HG03432 (cell line): Measurements from ENCODE around the gene ADGRL2.

Source experiments
- ATAC-seq: cut with Tn5 transposase; IDR thresholded peaks from one replicate; pipeline ENCODE4 v1.9.1; 2021; ENCODE audit warnings: mild to moderate bottlenecking, moderate library complexity; ENCODE audit not compliant: unreplicated experiment

ADGRL2 gene

GRCh38 chr1:81805537-81806431 lies 5.0 kb downstream of the ADGRL2 start:
- no peak for ATAC-seq

- ATAC-seq: no peak
Measured at GRCh38 chr1:81806432-81806770, 5.7 kb downstream of the ADGRL2 start.

GRCh38 chr1:81808760-81809159 lies 8.0 kb downstream of the ADGRL2 start:
- ATAC-seq: no peak

DNA sequence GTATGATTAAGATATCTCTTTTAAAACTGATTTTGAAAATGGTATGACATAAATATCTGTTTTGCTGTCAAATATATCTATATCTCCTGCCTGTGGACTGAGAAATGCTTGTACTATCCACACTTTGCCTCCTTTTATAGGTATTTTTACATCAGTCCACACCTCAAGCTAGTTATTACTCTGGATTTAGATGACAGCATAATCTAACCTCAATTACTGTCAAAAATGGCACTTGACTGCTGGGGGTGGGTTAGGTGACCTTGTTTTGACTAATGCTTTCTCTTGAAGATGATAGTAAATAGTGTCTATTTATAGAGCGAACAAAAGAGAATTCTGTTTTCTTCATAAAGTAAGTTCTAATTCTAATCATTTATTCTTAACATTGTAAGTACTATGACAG lies 9.1 kb downstream of the ADGRL2 start:
- ATAC-seq: no peak

DNA sequence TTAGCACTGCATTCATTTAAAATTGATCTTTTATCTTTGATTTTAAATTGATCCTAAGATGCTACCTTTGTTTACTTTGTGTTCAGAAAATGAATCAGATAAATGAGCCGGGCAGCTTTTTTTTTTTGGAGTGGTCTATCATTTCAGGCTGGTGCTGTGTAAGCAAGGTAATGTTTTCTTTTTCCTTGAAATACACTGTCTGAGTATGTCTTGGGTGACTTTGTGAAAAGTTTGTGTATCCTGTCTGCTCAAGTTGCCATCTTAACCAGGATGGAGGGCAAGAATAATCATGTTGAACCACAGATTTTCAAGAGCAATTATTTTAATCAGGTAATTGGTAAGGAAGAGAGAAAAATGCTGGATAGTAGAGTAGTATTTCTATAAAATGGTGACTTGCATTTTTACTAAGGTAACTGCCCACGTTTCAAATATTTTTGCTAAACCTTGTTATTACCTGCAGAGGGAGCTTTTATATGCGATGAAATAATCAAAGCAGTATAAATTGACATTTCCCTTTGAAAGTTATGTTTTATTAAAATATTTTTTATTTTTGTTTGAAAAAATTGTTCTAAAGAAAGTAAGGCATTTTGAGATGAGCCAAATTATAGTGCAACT lies 11.1 kb downstream of the ADGRL2 start:
- no peak for ATAC-seq

GRCh38 chr1:81812712-81813111 lies 12.0 kb downstream of the ADGRL2 start:
- ATAC-seq: no peak

GRCh38 chr1:81813691-81814090 lies 13.0 kb downstream of the ADGRL2 start:
- ATAC-seq: no peak

GRCh38 chr1:81819613-81820012 lies 18.9 kb downstream of the ADGRL2 start:
- ATAC-seq: no peak

- ATAC-seq: no peak
Measured at GRCh38 chr1:81820765-81821164, 20.0 kb downstream of the ADGRL2 start.

GRCh38 chr1:81823082-81823481 lies 22.3 kb downstream of the ADGRL2 start:
- no peak for ATAC-seq

DNA sequence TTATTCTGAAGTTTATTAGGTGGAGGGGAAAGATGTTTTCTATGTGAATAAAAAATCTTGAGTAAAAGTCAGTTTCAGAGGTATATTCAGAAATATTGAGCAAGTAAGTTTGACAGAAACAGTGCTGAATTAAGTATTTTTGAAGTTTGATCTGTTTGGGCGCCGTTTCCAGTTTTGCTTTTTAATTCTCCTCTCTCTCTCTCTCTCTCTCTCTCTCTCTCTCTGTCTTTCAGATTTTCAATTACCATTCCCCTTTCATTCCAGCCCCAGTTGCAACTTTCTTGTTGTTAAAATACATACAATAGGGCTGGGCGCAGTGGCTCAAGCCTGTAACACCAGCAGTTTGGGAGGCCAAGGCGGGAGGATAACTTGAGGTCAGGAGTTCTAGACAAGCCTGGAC lies 24.0 kb downstream of the ADGRL2 start:
- no peak for ATAC-seq

- ATAC-seq: no peak
Measured at GRCh38 chr1:81827942-81828341, 27.2 kb downstream of the ADGRL2 start.

DNA sequence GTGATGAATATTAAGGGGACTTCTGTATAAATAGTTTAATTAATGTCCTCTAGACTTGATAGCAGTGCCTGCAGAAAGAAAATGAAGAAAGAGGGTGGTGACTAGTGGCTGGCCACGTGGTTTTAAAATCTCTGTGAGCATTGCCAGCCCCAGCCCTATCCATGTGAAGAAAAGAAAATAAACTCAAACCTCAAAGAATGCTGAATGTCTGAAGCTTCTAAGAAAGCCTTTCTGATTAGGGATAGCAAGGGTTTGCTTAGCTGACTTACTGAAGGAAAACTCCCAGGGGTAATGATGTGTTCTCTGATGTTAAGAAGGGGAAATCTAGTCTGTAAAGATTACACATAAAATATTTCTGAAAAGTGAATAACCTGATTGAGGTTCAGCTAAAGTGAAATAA lies 31.8 kb downstream of the ADGRL2 start:
- ATAC-seq: no peak

- no peak for ATAC-seq
Measured at GRCh38 chr1:81833722-81834121, 33.0 kb downstream of the ADGRL2 start.

GRCh38 chr1:81834268-81834667 lies 33.5 kb downstream of the ADGRL2 start:
- ATAC-seq: no peak

- ATAC-seq: no peak
Measured at GRCh38 chr1:81834921-81835698, 34.4 kb downstream of the ADGRL2 start.

DNA sequence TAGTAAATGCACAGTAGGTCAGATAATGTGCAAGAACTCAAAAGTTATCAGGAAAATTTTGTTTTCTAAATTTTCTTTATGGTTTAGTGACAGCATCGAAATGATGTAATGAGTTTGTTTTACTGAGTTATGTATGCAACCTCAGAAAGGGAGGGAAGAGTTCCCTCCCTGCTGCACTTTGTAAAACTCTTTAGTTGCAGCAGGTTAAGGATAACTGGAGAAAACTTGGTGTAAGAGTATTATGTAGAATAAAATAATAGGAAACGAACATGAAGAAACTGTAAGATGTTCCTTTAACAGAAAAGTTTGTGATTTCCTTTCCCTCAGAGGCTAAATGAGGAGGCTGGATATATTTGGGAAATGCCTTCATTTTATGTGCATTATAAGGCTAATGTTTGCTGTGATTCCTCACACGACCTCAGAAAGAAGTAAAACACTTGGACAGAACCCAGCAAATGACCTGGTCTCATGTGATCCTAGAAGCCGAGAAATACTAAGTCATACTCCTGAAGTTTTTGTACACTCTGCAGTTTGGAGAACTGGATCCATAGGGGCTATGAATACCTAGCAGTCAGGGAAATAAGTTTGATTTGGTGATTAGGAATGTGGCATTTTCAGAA lies 35.4 kb downstream of the ADGRL2 start:
- no peak for ATAC-seq

- ATAC-seq: no peak
Measured at GRCh38 chr1:81838600-81839218, 38.0 kb downstream of the ADGRL2 start.

GRCh38 chr1:81840805-81841204 lies 40.1 kb downstream of the ADGRL2 start:
- no peak for ATAC-seq

DNA sequence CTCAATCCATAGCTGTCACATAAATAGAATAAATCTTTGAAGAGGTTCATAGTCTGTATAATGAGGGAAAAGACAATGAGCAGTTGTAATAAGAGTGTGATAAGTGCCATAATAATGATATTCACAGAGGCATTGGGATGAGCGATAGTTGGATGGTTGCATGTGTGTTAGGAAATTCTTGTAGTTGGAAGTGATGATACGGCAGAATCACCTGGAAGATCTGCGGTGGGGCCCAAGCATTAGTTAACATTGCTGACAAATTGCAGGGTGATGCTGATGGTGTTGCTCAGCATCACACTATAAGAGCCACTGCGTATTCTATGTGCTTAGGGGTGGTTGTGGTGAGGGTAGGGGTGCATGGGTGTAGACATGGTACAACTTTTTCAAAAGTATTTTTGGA lies 41.1 kb downstream of the ADGRL2 start:
- ATAC-seq: no peak

GRCh38 chr1:81844477-81844876 lies 43.7 kb downstream of the ADGRL2 start:
- ATAC-seq: no peak
